AG04450 (cell line): ENCODE results near the gene CACNB4. TPM values are rescaled to one million over a fixed set of nuclear protein-coding genes. Genes with fewer than 3 reads are reported as not detected.

Source experiments
- CTCF ChIA-PET: fragments of 300-600, 350-600 bp; formaldehyde crosslinking; extraction: SDS; loops from one replicate; lab custom pipeline; 2022; ENCODE audit warnings: antibody characterized with exemption, inconsistent platforms; lab: Charles Lee
- POLR2A ChIA-PET: fragments of 350-600 bp; formaldehyde crosslinking; extraction: SDS; loops from one replicate; lab custom pipeline; 2021; ENCODE audit warnings: antibody characterized with exemption, inconsistent platforms; lab: Yijun Ruan, JAX
- DNase-seq: peaks from one replicate; pipeline ENCODE4 v3.0.0-alpha.2; 2011; ENCODE audit warnings: low read depth, low spot score
- H3K27ac ChIP-seq: one replicate; pipeline ENCODE4 v1.5.1; 2012; ENCODE audit warnings: low read depth, low read length, control low read depth
- H3K27me3 ChIP-seq: one replicate; pipeline ENCODE4 v1.6.0; 2012; ENCODE audit warnings: low read length; ENCODE audit not compliant: control insufficient read depth, insufficient read depth
- H3K4me3 ChIP-seq: 2 replicates; pipeline ENCODE4 v1.5.1; 2011; ENCODE audit warnings: mild to moderate bottlenecking, low read depth, low read length, control low read depth
- H3K9me3 ChIP-seq: 2 replicates; pipeline ENCODE4 v1.5.1; 2012; ENCODE audit warnings: low read length; ENCODE audit not compliant: control insufficient read depth, insufficient read depth
- CTCF ChIP-seq: IDR thresholded peaks from 2 replicates; pipeline ENCODE4 v1.5.1; 2011; ENCODE audit warnings: low read depth, low read length, control low read depth, inconsistent platforms
- polyA plus RNA-seq: library from polyadenylated mRNA; depleted of rRNA; stranded (reverse); fragments of >200 nt; gene quantifications from 2 replicates; pipeline ENCODE4 v1.2.3, GENCODE V29; 2011

Gene CACNB4
- polyA plus RNA-seq, 1 experiment: 0.22 TPM

GRCh38 chr2:152056418-152056817 is 42.4 kb downstream of the CACNB4 start:
- Histone ChIP-seq H3K27me3 (no peaks in the 10 kb centered on the region), H3K27ac (no peak overlapping the region), H3K9me3 (peaks cover 7% of the 10 kb centered on the region), H3K4me3 (no peak overlapping the region)
- TF ChIP-seq CTCF: no peak
- ChIA-PET CTCF (no interaction called here), POLR2A (no interaction called here)
- no peak for DNase-seq

- ChIA-PET CTCF (interaction anchor here (0.7 to 1.4 kb wide), 2 partner anchors 18 to 270 kb away, joined by 5 to 6 read pairs; no protein-coding TSS in a partner anchor), POLR2A (no interaction called here)
- H3K27me3 ChIP-seq: no peaks in the 10 kb centered on the region
- no peak for TF ChIP-seq CTCF
- H3K9me3 ChIP-seq: peaks cover 7% of the 10 kb centered on the region
- no peak overlapping the region for H3K4me3 ChIP-seq
- DNase-seq: no peak
- H3K27ac ChIP-seq: no peak overlapping the region
Observed at GRCh38 chr2:152055366-152056108, 43.3 kb downstream of the CACNB4 start.

GRCh38 chr2:152054593-152054992 is 44.3 kb downstream of the CACNB4 start:
- Histone ChIP-seq H3K27me3 (no peaks in the 10 kb centered on the region), H3K4me3 (no peak overlapping the region), H3K9me3 (peaks cover 7% of the 10 kb centered on the region), H3K27ac (no peak overlapping the region)
- CTCF ChIA-PET: interaction anchor here (1.4 kb wide), 1 partner anchor 17 kb away, joined by 6 read pairs; no protein-coding TSS in a partner anchor
- POLR2A ChIA-PET: no interaction called here
- no peak for TF ChIP-seq CTCF
- DNase-seq: no peak

- no peak for DNase-seq
- ChIA-PET POLR2A (no interaction called here), CTCF (interaction anchor here (0.7 to 4.1 kb wide), 3 partner anchors 15 to 26 kb away, joined by 3 to 21 read pairs (median 3); no protein-coding TSS in a partner anchor)
- TF ChIP-seq CTCF: no peak
- no peaks in the 10 kb centered on the region for H3K9me3 ChIP-seq
- H3K27me3 ChIP-seq: no peaks in the 10 kb centered on the region
- no peak overlapping the region for H3K4me3 ChIP-seq
- H3K27ac ChIP-seq: no peak overlapping the region
Observed at GRCh38 chr2:152051436-152051835, 47.4 kb downstream of the CACNB4 start.

GRCh38 chr2:152050915-152051314 is 47.9 kb downstream of the CACNB4 start:
- TF ChIP-seq CTCF: no peak
- Histone ChIP-seq H3K9me3 (no peaks in the 10 kb centered on the region), H3K4me3 (no peak overlapping the region), H3K27me3 (no peaks in the 10 kb centered on the region), H3K27ac (no peak overlapping the region)
- DNase-seq: no peak
- POLR2A ChIA-PET: no interaction called here
- CTCF ChIA-PET: interaction anchor here (4.1 kb wide), 1 partner anchor 25 kb away, joined by 21 read pairs; no protein-coding TSS in a partner anchor
